ENCODE measurements around the gene PRKD3. TPM values are rescaled to one million over a fixed set of nuclear protein-coding genes. Genes with fewer than 3 reads are reported as not detected.

The PRKD3 gene
- total and polyA plus RNA-seq, 9 of the 15 experiments (the other 6 are each of a cell fraction or from before 2014, with no cell fraction given), result 4.7 to 26.7 (median 17.0) TPM

GRCh38 chr2:37319754-37320609, 4.7 kb downstream of the PRKD3 start:
- TF ChIP-seq HNRNPLL (IDR thresholded peaks at IDR 0.05; ENCODE audit: low read depth, low read length, poor library complexity, severe bottlenecking) (no peak), ZNF347 (CRISPR knock-in tag; IDR thresholded peaks at IDR 0.05; ENCODE audit: low read depth) (no peak), PCBP1 (IDR thresholded peaks at IDR 0.05; ENCODE audit: low read depth, low read length, poor library complexity, severe bottlenecking) (no peak)
- peaks cover 9% of the 10 kb centered on the region; the same call in 2 of the 3 replicates for H3K36me3 ChIP-seq (ENCODE audit: control insufficient read depth, insufficient read depth, low read length)
- peaks cover 29% of the 10 kb centered on the region for H3K79me2 ChIP-seq (ENCODE audit: control insufficient read depth, insufficient read depth, low read length)
- no peak for FAIRE-seq
- no peaks in the 10 kb centered on the region for H3K9me3 ChIP-seq (replicated peaks; ENCODE audit: control insufficient read depth, insufficient read depth, low read depth, low read length)
- H3K27ac ChIP-seq (ENCODE audit: extremely low read depth, low read depth, low read length), result no peak overlapping the region
- ChIA-PET POLR2A (interaction anchor here (0.6 to 1.3 kb wide), 2 partner anchors 8 to 364 kb away, joined by 3 read pairs; no protein-coding TSS in a partner anchor), CTCF (ENCODE audit: low intra/inter-chr PET ratio) (no interaction called here)
- no peaks in the 10 kb centered on the region for H3K27me3 ChIP-seq (ENCODE audit: control insufficient read depth in 2 of 2, insufficient read depth in 2 of 2, low read length in 2 of 2)
- WGBS (ENCODE audit: insufficient coverage, low coverage, missing lambda C conversion rate), result 82% methylated on average over 12 of the region's 12 CpGs
- no peak overlapping the region for H2AFZ ChIP-seq (ENCODE audit: low read depth, low read length)
- no peaks in the 10 kb centered on the region for H3K9me1 ChIP-seq (ENCODE audit: control insufficient read depth, insufficient read depth, low read length)
- in situ Hi-C loops (cut with MboI) (no loop called here), intact Hi-C loops (cut with micrococcal nuclease) (no loop called here)
- no TSS peak for BruUV-seq (replicated peaks)
- H3K4me1 ChIP-seq (replicated peaks in 1 of 2; ENCODE audit: control insufficient read depth in 2 of 2, insufficient read depth in 2 of 2, low read length in 2 of 2), result peaks cover 7 to 14% of the 10 kb centered on the region in 2 experiments; a peak in 4 of 5 replicates
- H4K20me1 ChIP-seq (replicated peaks; ENCODE audit: control insufficient read depth, insufficient read depth, low read length), result no peaks in the 10 kb centered on the region
- H3K4me2 ChIP-seq (ENCODE audit: insufficient read depth, low read length), result no peak overlapping the region
- no peak for DNase-seq (ENCODE audit: extremely low read depth in 1 of 4, low spot score in 3 of 4)
- no peak for ATAC-seq
- H3K9ac ChIP-seq (ENCODE audit: insufficient read depth in 1 of 2, low read depth in 2 of 2, low read length in 2 of 2), result no peak overlapping the region
- H3K4me3 ChIP-seq, result no peak overlapping the region

GRCh38 chr2:37318401-37318800, 6.2 kb downstream of the PRKD3 start:
- Histone ChIP-seq H3K4me3 (no peak overlapping the region), H2AFZ (ENCODE audit: low read depth, low read length) (no peak overlapping the region), H3K27ac (ENCODE audit: extremely low read depth, low read depth, low read length) (no peak overlapping the region), H3K27me3 (ENCODE audit: control insufficient read depth in 2 of 2, insufficient read depth in 2 of 2, low read length in 2 of 2) (no peaks in the 10 kb centered on the region), H3K36me3 (ENCODE audit: control insufficient read depth, insufficient read depth, low read length) (peaks cover 9% of the 10 kb centered on the region; the same call in 2 of the 3 replicates), H4K20me1 (replicated peaks; ENCODE audit: control insufficient read depth, insufficient read depth, low read length) (no peaks in the 10 kb centered on the region), H3K9me1 (ENCODE audit: control insufficient read depth, insufficient read depth, low read length) (no peaks in the 10 kb centered on the region), H3K4me2 (ENCODE audit: insufficient read depth, low read length) (no peak overlapping the region), H3K9ac (ENCODE audit: insufficient read depth in 1 of 2, low read depth in 2 of 2, low read length in 2 of 2) (no peak overlapping the region), H3K79me2 (ENCODE audit: control insufficient read depth, insufficient read depth, low read length) (peaks cover 22% of the 10 kb centered on the region), H3K9me3 (replicated peaks; ENCODE audit: control insufficient read depth, insufficient read depth, low read depth, low read length) (no peaks in the 10 kb centered on the region), H3K4me1 (replicated peaks in 1 of 2; ENCODE audit: control insufficient read depth in 2 of 2, insufficient read depth in 2 of 2, low read length in 2 of 2) (peaks cover under 1 to 14% of the 10 kb centered on the region in 2 experiments; a peak in 2 of 5 replicates)
- no peak for DNase-seq (ENCODE audit: extremely low read depth in 1 of 4, low spot score in 3 of 4)
- intact Hi-C loops (cut with micrococcal nuclease) (no loop called here), in situ Hi-C loops (cut with MboI) (no loop called here)
- WGBS (ENCODE audit: insufficient coverage, low coverage, missing lambda C conversion rate), result 87% methylated on average over 5 of the region's 5 CpGs
- POLR2A ChIA-PET, result interaction anchor here (0.5 to 1.1 kb wide), 3 partner anchors 11 to 850 kb away, joined by 3 to 5 read pairs (median 3); no protein-coding TSS in a partner anchor
- ATAC-seq, result no peak
- CTCF ChIA-PET (ENCODE audit: low intra/inter-chr PET ratio), result no interaction called here
- no peak for FAIRE-seq
- BruUV-seq (replicated peaks), result no TSS peak
- TF ChIP-seq MED1 (CRISPR knock-in tag; IDR thresholded peaks at IDR 0.05; ENCODE audit: borderline replicate concordance) (no peak), NR3C1 (CRISPR knock-in tag; IDR thresholded peaks at IDR 0.05) (no peak), ZNF398 (CRISPR knock-in tag; IDR thresholded peaks at IDR 0.05) (no peak), ZNF589 (CRISPR knock-in tag; IDR thresholded peaks at IDR 0.05; ENCODE audit: low read depth) (no peak), ZFX (CRISPR knock-in tag; IDR thresholded peaks at IDR 0.05) (no peak)
- TF ChIP-seq, protein P1, sequence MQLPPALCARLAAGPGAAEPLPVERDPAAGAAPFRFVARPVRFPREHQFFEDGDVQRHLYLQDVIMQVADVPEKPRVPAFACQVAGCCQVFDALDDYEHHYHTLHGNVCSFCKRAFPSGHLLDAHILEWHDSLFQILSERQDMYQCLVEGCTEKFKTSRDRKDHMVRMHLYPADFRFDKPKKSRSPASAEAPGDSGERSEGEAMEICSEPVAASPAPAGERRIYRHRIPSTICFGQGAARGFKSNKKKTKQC (CRISPR knock-in tag; IDR thresholded peaks at IDR 0.05), result no peak
